ENCODE data around the gene ZHX3.
"Not testable (repeated sequence)": the region's sequence is repeated elsewhere in the genome, so short reads cannot be mapped to it uniquely, and the experiment has no call there.

Gene ZHX3

DNA sequence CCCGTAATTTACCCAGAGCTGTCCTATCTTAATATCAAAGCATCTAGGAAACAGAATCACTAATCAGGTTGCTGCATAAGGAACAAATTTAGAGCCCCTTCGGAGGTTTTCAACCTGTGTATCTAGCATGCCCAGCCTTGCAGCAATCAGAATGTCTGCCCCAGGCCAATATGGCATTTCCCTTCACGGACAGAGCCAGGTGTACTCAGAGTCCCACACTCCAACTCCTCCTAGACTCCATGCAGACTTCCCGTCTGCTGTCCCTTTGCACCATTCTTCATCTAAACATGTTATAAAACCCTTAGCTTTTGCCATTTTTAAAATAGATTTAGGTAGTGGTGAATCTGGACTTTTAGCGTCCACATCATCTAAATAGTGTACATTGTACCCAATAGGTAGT, 61.0 kb downstream of the ZHX3 start:
- FAIRE-seq: no peak

DNA sequence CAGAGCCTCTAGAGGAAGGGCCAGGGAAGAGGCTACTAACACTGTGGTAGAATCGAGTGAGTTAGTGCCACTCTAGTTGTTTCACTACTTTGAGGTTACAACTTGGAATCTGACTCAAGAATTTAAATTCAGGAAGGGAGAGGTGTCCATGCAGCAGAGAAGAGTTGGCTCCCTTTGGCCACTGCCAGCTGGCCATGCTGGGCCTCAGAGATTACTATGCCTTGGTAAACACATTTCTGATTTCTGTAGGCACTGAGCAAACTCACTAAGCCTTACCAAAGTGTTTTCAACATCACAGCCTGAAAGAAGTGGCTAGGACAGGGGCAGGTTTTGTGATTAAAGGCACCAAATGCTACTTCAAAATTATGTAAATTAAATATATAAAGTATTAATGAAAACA, 61.9 kb downstream of the ZHX3 start:
- no peak for FAIRE-seq

DNA sequence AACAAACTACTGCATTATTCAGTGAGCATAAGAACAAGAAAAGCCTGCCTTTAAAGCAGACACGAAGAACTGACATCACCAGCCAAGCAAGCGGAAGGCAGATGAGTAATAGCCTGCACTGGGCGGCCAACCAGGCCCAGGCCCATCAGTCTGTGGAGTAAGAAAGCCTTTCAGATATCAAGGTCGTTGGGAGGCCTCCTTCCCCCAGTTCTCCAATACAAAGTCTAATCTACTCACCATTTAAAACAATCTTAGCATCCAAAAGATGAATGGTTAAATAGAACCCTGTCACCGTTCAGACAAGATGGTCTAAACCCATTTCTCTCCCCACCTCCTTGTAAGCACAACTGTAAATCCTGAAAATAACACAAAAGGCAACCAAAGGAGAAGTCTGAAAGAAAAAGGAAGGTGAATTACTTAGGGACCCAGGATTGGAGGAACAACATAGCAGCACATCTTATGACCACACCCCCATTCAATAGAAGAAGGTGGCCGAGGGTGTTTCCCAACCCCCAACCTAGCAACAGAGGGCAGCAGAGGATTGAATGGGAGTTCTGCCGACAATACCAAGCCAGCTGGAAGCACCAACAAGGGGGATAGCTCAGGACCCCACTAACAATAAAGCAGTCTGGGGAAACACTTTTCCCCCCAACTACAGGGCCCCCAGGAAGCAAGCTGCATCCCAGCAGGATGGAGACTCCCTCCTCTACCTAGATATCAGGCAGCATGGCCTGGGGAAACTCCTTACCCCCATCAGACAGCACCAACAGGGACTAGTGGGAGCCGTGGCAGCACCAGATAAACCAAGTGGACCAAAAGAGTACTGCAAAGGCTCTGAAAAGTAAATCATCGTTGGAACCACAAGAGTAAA, 67.9 kb downstream of the ZHX3 start:
- no peak for FAIRE-seq

DNA sequence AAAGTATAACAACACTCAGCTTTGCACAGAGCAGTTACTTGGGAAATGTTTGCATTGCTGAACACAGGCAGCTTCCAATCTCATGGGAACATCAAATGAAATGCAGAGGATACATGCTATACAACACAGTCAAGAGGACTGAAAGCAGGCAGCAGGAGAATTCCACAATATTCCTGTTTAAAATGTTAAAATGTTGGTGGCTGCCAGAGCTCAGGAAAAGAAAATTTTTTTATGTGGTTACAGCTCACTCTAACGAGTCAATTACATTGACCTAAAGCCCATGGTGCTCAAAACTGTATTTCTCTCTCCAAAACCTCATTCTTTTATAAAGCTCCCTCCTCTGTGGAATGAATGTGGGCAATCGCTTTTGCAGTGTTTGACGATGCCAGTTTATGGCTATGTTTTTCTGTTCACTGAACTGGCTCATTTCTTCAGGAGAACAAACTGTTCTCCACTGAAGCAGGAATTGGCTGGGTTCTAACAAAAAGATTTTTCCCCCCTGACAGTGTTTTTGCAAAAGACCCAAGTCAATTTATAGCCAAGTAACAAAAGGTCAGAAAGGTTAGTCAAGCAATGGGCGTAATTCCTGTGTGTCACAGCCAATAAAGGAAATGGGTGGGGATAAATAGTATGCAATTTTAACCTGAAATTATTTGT, 69.0 kb downstream of the ZHX3 start:
- FAIRE-seq: no peak

DNA sequence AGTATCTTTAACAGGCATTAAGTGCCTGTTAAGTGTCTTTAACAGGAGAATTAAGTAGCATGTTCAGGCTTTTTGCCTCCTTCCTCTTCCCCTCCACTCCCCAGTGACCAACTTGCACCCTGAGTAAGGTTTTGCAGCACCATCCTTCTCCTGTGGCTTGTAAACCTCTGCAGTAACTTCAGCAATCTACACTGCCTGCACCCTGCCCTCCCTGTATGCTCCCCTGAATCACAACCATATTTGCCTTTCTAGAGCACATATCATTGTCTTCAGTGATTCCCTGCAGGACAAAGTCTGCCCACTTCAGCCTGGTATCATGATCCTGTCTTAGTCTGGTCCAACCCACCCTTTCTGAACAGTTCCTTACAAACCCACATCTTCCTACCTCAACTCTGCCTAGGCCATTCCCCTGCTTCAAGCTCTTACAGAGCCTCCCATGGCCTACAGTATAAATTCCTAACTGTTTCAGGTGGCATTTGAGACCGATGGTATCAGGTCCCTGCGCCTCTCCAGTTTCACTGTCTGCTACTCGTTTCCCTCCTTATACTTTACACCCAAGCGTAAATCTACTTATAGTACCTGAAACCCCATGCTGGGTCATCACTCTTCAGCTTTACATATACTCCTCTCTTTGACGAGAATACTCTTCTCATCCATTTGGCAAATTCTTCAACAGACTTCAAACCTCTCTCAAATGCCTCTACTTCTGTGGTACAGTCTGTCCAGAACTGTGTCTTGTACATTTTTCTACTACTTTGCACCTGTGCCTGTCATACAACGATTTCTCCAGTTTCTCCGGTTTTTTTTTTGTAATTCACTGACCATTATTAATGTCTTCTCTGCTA, 69.8 kb downstream of the ZHX3 start:
- FAIRE-seq: no peak

DNA sequence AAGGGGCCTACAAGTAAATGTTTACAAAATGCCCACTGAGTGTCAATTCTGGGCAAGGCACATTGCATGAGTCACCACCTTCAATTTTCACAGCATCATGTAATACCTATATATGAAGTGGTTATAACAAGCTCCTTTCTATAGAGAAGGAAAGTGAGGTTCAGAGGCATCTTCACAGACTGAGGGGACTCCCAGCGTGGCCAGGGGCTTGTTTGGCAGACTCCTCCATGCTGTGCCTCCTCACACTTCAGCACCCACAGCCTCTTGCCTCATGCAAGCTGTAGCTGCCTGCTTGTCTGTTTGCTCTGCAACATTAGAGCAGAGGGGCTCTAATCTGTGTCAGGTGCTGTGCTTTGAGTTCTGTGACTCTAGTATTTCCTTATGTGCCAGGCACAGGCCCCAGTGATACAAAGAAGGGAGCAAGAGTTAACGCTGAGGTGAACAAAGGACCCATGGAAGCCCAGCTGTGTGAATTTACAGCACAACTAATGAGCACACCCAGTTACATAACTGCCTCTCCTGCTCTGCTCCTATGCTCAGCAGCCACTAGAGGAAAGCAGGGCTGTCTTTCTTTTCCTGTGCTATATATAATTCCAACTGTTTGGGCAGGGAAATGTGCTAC, 72.3 kb downstream of the ZHX3 start:
- FAIRE-seq: no peak

DNA sequence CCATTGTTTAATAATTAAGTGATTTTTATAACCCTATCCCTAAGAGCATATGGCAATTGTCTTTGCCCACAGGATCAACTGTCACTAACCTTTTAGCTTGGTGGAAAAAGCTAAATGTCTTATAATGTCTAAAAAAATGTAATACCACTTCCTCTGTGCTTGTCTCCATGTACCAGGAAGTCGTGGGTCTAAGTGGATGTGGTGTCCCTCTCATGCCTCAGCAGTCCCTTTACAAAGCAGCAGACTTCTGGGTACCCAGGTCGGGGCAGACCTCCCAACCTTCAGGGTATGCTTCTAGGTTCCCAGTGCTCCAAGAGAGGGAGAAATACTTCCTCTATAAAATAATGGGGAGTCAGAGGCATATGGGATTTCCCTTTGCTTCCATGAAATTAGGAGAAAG, 74.7 kb downstream of the ZHX3 start:
- FAIRE-seq: no peak

DNA sequence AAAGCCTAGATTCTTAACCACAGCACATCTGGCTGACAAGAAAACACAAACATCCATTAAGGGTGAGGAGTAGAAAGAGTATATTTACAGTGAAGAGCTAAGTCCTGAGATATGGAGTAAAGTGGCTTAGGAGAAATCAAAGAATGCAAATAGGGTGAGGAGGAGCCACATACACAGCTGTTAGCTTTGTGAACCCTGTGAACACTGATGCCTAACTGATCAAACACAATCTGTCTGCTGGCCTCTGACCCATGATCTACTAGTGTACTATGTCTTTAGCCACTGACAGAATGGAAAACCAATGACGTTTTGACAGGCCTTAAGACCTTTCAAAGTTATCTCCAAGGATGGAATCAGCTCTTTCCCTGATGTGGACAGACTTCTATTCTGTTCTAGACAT, 75.2 kb downstream of the ZHX3 start:
- no peak for FAIRE-seq

DNA sequence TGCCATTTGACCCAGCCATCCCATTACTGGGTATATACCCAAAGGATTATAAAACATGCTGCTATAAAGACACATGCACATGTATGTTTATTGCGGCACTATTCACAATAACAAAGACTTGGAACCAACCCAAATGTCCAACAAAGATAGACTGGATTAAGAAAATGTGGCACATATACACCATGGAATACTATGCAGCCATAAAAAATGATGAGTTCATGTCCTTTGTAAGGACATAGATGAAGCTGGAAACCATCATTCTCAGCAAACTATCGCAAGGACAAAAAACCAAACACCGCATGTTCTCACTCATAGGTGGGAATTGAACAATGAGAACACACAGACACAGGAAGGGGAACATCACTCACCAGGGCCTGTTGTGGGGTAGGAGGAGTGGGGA, 80.3 kb downstream of the ZHX3 start:
- FAIRE-seq: not testable (repeated sequence)

DNA sequence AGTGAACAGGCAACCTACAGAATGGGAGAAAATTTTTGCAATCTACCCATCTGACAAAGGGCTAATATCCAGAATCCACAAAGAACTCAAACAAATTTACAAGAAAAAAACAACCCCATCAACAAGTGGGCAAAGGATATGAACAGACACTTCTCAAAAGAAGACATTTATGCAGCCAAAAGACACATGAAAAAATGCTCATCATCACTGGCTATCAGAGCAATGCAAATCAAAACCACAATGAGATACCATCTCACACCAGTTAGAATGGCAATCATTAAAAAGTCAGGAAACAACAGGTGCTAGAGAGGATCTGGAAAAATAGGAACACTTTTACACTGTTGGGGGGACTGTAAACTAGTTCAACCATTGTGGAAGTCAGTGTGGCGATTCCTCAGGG, 80.7 kb downstream of the ZHX3 start:
- not testable (repeated sequence) for FAIRE-seq

DNA sequence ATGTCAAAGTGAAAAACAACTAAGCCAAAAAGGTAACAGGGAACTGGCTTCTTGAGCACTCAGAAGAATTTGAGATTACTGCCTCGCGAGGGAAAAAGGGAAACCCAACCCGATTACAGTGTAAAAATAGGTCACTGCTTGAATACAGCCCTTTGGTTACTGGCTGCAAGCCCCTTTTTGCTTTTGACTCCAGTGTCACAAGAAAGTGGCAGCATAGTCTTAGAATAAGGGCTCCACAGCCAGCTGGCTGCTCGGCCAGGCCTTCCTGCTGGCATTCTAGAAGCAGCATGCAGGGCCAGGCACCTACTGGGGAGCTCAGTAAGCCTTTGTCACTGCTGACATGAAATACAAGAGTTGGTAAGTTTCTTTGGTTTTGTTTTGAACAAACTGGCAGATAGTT, 83.0 kb downstream of the ZHX3 start:
- FAIRE-seq: no peak

DNA sequence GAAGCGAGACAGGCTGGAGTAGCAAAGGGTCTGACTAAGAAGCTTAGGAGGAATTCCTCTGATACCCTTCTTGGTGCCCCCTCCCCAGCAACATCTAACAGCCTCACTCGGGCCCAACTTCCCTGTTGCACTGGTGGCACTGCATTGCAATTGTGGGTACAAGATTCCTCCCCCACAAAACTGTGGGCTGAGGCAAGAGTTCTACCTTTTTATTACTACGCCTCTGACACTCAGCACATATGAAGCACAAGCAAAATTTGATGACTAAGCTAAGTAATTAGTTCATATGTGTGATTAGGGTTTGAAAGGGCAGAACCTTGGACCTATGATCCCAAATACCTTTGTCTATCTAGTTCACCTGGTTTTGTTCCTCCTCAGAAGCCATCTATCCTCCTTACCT, 83.5 kb downstream of the ZHX3 start:
- FAIRE-seq: no peak

DNA sequence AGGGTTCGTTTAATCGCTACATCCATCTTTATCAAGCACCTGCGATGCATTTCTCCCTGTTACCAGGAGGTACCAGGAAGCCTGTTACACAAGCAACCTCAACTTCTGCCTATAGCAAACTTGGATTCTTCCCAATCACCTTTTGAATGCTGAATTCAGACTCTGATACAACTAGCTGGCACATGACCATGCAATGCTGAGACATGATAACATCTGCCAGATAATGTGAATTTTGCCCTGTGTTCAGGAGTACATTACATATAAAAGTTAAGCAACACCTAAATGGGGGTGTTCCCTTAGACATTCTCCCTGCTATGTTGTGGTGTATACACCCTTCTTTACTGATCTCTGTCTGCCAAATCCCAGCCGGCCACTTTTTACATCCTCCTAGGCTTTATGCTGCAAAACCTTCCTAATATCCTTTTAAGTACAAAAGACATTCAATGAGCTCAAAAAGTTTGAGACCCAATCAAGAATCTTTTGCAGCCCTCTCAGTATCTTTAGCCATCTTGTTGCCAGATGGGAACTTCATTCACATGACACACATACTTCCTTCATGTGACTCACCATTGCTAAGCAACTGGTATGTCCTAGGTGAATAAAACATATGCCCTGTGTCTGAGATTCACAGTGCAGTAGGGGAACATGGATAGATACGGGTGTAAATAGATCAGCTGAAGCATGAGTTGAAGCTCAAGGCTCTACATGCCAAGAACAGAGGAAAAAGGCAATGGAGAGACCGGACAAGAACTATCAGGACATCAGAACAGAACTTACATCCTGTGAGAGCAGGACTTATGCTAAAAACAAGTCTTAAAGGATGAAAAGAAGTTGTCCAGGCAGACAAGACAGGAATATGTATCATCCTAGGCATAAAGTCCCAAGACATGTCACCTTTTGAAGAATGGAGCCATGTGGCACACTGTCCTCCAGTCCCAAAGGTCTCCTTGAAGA, 84.3 kb downstream of the ZHX3 start:
- no peak for FAIRE-seq

DNA sequence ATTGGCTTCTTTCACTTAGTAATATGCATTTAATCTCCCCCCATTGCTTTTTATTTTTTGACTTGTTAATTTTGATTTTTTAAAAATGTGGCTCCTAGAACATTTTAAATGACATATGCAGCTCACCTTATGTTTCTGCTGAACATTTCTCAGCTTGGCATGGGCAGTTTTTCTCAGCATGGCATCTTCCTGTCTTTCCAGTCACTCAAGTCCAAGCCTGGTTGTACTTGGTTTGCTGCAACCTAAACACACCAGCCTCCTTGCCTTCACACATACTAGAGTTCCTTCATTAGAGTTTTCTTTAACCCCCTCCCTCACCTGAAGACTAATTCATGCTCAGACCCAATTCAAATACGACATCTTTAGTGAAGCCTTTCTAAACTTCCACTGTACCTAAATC, 86.4 kb downstream of the ZHX3 start:
- FAIRE-seq: no peak

DNA sequence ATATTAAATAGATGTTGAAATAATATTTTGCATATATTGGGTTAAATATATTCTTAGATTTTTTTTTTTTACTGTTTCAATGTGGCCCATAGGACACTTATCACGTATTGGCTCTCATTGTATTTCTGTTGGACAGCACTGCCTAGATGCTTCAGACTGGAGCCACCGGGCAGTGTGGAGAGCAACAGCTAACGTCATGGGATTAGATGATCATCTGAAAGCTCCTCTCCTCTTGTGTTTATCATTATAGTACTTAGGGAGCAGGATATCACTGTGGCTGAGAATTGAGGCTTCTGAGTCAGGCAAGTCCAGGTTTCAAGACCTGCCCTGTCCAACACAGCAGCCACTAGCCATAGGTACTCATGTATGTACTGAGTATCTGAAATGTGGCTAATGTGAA, 87.4 kb downstream of the ZHX3 start:
- FAIRE-seq: no peak

DNA sequence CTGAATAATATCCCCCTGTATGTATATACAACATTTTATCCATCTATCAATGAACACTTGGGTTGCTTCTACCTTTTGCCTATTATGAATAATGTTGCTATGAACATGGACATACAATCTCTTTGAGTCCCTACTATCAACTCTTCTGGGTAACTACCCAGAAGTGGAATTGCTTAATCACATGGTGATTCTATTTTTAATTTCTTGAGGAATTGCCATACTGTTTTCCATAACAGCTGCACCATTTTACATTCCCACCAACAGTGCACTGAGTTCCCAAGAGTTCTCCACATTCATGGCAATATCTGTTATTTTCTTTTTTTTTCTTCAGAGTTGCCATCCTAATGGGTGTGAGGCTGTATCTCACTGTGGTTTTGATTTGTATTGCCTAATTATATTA, 88.3 kb downstream of the ZHX3 start:
- no peak for FAIRE-seq

DNA sequence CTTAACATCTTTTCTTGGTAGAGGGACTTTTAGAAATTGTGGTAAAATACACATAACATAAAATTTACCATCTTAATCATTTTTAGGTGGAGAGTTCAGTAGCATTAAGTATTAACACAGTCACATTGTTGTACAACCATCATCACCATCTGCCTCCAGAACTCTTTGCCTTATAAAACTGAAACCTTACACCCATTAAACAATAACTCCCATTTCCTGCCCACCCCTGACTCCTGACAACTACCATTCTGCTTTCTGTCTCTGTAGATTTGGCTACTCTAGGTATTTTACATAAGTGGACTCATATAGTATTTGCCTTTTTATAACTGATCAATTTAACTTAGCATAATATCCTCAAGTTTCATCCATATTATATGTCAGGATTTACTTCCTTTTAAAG, 88.7 kb downstream of the ZHX3 start:
- FAIRE-seq: no peak

DNA sequence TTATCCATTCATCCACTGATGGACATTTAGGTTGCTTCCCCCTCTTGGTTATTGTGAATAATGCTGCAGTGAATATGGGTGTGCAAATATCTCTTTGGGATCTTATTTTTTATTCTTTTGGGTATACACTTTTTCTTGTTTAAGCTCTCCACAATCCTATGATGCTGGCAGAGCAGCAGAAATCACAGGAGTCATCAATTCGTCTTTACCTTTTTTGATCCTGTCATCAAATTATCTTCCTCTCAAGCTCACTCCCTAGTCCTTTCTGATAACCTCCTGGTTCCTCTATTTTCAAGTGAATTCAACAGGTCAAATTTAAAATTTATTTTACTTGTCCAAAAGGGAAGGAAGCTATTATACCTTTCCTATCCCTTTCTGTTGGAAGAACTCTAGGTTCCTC, 91.1 kb downstream of the ZHX3 start:
- FAIRE-seq: no peak

DNA sequence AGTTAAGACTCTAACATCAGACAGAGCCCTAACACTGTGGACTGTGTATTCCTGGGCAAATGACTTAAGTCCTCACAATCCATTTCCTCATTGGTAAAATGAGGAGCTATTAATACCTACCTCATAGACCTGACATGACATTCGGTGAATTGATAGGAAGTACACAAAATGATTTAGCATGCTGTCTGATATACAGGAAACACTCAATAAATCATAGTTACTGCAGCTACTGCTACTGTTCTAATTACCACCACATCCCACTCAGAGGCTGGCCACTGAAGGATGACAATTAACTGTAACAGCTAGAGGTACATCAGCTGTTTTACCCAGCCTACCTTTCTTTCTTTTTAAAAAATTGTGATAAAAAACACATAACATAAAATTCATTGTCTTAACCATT, 92.4 kb downstream of the ZHX3 start:
- FAIRE-seq: no peak

DNA sequence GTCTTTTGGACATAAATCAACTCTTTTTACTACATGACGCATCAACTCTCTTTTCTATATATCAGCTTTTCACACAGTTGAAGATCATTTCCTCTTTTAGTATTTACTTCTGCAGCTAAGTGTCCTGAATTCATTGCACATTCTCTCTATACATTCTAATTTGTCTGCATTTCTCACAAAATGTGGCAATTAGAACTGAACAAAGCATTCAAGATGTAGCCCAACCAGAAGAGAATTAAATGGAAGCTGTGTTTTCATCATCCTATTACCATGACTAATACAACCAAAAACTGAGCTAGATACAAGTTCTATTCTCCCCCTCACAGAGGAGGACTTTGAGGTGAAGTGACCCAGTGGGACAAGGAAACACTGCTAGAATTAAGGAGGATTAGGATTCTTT, 93.2 kb downstream of the ZHX3 start:
- no peak for FAIRE-seq

DNA sequence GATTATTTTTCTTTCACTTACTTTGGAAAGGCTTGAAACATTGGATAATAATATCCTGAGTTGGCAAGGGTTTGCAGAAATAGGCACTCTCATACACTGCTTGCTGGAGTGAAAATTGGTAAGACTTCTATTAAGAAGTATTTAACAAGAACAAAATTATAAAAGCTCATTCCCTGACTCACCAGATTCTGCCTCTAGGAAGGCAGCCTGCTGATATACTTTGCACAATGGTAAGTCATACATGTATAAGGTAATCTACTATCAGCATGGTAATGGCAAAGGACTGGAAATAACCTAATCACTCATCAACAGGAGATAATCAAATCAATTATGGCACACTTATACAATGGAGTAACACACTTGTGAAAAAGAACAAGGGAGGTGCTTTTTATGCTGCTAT, 94.4 kb downstream of the ZHX3 start:
- no peak for FAIRE-seq

DNA sequence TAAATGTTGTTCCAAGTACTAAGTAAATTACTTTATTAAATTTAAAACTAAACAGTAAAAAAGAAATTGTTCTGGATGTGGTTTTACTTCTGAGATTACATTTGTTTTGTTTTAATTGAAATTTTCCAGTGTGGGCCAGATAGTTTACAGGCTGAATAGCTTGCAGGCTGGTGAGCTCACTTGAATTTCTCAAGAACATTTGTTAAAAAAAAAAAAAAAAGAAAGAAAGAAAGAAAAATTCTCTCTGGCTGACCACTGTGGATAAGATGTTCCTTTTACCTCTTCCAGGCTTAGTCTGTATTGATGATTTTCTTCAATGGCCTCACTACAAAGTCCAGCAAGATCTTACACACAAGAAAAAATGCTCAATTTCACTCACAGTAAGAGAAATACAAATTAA, 94.8 kb downstream of the ZHX3 start:
- no peak for FAIRE-seq

Data from islet of Langerhans (tissue), 1 donor.